ENCODE data around the gene SETD7.
A peak's percentile ranks its signal among the peaks of the same experiment; 100 is the strongest.

Gene SETD7

DNA sequence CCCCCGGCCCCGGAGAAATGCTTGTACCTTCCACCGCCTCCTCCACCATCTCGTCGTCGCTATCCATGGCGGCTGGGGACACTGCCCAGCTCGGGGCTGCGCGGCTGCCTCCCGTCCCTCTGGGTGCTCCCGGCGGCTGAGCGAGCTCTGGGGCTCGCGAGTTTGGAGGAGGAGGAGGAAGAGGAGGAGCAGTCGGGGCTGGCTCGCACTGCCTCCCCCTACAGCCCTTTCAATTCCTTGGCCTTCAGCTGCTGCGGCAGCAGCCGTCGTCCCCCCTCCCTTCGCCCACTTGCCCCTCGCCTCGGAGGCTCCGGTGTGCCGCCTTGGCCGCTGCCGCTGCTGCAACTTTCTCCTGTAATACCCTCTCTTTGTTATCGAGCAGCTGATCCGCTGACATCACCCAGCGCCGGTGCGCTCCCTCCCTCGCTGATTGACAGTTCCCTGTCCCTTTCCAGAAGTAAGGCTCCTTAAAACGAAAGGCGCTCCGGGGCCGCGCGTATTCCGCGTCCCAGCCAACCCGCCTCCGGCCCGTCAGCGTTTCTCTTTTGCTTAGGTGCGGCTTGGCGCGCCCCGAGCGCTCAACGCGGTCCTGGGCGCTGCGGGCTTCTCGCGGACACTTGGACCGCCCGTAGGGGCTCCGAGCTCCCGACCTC, at the start of gene SETD7:
Gene SETD7, minus strand, starts transcription at position 149 of the 653 bp plus-strand sequence. Its CDS starts 82 bp downstream, at position 67.
- DNase-seq, result peak; percentile 22 to 85 (median 71)

- DNase-seq, result no peak
Measured at GRCh38 chr4:139605516-139605915, 49.5 kb upstream of the SETD7 start.

DNA sequence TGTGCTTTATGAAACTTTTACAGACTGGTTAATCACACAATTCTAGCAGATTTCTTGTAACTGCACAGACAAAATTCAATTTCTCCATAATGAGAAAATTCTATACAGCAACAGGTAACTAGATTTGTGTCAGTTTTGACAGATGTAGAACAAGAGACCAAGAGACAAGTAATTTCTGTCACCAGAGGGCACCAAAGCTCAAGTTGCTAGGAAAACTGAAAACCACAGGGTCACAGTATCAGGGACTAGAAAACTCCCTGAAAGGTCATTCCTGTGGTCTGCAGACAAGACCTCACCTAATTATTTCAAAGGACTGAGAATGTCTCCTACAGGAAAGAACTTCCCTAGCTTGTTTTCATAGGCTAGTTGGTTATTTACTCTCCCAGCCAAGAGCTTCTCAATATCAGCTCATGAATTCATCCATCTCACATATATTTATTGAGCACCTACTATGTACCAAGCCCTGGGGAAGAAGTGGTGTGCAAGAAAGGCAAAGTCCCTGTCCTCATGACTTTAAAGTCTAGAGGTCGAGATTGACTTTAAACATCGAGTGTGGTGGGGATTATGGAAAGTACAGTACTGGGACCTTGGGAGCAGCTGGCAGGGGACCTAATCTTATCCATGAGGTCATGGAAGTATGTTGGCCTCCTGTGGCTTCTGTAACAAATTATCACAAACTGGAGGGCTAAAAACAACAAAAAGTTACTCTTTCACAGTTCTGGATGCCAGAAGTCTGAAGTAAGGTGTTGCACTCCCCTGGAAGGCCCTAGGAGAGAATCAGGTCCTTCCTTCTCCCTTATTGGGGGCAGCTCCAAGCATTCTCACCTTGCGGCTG, 47.8 kb upstream of the SETD7 start:
- peak in 17 of 51 donors; percentile 3 to 58 (median 18) for DNase-seq

- DNase-seq, result no peak
Measured at GRCh38 chr4:139602776-139603360, 46.8 kb upstream of the SETD7 start.

DNA sequence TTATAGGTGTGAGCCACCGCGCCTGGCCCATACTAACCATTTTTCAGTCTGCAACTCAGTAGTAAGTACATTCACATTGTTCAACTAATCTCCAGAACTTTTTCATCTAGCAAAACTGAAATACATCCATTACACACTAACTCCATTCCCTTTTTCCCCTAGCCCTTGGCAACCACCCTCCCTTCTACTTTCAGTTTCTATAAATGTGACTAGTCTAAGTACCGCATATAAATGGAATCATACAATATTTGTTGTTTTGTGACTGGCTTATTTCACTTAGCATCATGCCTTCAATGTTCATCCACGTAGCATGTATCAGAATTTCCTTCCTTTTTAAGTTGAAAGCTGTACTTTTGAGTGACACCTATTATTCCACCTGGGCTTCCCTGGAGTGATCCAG, 44.6 kb upstream of the SETD7 start:
- no peak for DNase-seq

DNA sequence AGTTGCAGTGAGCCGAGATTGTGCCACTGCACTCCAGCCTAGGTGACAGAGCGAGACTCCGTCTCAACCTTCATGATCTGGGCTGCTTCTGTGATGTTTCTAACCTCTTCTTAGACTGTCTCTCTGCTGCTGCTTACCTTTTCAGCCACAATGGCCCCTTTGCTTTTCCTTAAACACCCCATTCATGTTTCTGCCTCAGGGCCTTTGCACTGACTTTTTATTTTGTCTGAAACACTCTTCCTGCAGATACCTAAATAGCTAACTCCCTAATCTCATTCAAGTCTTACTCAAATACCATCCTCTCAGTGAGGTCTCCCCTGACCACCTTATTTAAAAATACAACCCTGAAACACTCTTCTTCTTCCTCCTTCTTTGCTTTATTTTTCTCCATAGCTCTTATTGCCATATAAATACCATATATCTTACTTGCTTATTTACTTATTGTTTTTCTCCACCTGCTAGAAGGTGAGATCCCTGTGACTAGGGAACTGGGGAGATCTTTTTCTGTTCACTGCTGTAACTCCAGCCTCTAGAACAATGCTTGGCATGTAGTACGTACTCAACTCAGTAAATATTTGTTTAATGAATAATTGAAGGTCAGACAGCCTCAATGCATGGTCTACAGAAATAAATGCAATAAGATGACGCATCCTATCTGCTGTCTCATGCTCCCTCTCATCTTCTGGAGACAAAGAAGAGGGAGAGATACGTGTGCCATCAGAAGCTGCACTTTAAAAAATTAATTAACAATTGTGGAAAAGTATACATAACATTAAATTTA, 43.8 kb upstream of the SETD7 start:
- DNase-seq, result no peak

- no peak for DNase-seq
Measured at GRCh38 chr4:139599076-139599475, 43.1 kb upstream of the SETD7 start.

- no peak for DNase-seq
Measured at GRCh38 chr4:139596684-139597279, 40.8 kb upstream of the SETD7 start.

DNA sequence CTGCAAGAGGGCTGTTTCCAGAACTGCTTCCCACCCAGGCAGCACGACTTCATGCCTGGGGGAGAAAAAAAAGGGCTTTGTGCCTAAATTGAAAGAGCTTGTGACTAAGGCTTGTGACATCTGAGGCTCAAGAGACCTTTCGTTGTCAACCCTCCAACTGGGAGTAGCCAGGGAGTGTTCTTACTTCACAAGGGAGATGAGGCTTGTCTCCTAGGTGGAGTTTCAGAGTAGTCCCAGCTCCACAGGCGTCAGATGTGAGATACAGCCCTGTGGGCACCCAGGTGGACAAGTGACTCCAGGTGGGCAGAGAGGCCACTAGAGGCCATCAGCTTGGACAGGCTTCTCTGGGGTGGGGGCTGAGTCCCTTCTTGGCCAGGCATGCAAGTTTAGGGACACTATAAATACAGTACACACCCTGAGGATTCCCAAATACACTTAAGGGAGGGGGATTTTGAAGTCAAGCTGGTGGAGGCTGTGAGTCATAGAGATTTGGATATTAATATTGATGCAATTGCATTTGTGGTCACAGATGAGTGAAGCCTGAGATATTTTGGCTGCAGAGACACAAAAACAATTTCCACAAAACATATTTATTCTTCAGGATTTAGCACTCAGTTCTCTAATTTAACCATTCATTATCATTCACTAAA, 40.1 kb upstream of the SETD7 start:
- DNase-seq, result no peak

DNA sequence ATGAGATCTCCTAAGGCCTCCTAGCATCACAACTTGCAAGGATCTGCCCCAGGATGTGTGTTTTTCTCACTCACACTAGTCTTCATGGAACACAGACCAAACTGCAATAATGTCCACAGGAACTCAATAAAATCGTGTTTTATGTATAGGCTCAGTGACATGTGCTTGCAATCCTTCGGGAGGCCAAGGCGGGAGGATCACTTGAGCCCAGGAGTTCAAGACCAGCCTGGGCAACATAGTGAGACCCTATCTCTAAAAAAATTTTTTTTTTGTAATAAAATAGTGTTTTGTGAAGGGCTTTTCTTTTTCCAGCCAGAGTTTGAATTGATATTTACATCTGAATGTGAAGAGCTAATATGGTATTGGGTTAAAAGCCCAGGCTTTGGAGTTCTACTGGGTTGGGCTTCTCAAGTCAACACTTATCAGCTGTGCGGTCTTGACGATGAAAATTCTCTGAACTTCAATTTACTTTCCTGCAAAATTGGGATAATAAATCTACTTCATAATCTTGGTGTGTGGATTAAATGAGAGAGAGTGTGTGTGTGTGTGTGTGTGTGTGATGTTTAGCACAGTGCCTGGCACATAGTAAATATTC, 38.7 kb upstream of the SETD7 start:
- no peak for DNase-seq

DNA sequence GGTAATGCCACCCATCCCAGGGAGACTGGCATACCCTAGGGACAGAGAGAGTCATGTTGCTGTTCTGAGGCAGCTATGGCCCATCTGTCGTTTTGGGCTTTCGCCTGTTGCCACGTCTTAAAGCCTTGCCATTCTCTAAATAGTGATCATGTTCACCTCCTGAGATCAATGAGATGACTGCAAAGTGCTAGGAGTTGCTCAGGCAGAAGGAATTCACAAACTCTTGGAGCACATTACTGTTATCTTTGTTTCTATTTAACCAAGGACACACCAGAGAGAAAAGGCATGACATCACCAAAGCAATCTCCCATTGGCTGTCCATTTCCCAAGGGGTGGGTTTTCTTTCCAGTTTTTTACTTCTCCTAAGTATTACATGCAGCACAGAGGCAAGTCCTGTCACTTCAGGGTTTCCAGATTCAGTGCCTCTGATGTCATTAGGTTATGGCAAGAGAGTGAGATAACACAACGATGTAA, 37.1 kb upstream of the SETD7 start:
- DNase-seq, result no peak

DNA sequence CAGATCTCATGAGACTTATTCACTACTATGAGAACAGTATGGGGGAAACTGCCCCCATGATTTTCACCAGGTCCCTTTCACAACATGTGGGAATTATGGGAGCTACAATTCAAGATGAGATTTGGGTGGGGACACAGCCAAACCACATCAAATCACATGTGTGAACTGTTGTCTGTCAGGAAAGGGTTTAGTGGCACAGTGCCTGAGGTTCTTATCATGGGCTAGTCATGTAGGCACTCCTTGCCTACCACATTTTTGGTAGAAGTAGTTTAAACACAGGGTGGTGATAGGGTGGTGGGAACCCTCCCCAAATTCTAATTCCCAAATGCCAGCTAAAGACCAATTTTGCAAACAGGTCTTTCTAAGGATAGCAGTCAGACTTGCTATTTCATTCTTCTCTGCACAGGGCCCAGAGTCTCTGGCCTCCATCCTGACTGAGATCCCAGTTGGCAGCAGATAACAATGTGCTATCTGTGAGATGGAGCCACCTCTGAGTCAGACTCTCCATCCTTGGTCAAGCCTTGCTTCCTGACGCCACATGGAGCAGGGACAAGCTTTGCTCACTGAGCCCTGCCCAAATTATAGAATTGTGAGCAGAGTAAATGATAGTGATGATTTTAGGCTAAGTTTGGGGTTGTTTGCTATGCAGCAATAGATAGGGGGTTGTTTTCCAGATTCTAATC, 33.5 kb upstream of the SETD7 start:
- peak in 3 of 51 donors; percentile 4 to 25 (median 4) for DNase-seq

DNA sequence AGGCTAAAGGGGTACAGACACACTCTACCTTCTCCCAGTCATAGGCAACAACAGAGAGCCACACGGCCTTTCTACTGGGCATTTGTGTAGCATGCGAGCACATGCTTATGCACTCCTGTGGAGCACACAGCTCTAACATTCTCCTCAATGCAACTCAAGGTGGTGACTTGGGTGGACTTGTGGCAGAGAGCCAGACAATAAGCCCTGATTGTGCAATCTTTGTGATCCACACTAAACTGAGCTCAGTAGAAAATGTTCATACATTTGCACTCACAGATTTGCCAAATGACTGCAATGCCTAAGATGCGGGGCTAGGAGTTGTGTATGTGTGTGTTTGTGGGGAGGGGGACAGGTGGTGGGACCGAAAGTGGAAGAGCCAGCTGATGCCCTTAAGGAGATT, 31.4 kb upstream of the SETD7 start:
- DNase-seq, result no peak

GRCh38 chr4:139585473-139585872, 29.5 kb upstream of the SETD7 start:
- DNase-seq, result no peak

GRCh38 chr4:139584784-139585183, 28.8 kb upstream of the SETD7 start:
- DNase-seq, result no peak

DNA sequence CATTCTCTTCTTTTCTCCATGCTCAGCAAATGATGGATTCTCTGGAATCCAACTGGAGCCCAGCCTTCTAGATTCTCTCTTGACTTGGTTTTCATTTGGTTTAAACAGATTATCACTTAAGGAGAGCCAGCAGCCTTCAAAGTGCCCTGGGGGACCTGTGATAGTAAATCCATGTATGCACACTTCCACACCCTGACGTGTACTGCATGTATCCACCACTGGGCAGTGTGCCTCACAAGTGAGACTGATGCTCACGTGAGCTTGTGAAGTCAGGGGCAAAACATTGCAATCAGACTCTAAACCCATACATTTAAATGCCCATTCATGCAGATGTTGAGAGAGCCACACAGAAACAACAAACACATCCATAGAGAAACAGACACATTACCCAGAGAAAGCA, 28.0 kb upstream of the SETD7 start:
- DNase-seq, result no peak

DNA sequence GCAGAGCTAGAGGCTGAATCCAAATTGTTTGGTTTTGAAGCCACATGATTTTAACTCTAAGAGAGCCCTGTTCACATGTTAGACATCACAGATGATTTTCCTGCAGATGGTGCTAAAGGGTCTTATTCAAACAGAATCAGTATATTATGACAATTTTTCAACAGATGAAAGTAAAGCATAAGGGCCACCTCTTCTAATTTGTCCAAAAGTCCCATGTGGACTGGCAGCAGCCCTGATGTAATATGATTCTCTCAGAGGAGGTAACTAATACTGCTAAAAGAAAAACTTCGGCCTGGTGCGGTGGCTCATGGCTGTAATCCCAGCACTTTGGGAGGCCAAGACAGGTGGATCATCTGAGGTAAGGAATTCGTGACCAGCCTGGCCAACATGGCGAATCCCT, 26.0 kb upstream of the SETD7 start:
- no peak for DNase-seq

- no peak for DNase-seq
Measured at GRCh38 chr4:139581096-139581495, 25.1 kb upstream of the SETD7 start.

- peak in 3 of 51 donors; percentile 3 to 15 (median 4) for DNase-seq
Measured at GRCh38 chr4:139576219-139576618, 20.2 kb upstream of the SETD7 start.

DNA sequence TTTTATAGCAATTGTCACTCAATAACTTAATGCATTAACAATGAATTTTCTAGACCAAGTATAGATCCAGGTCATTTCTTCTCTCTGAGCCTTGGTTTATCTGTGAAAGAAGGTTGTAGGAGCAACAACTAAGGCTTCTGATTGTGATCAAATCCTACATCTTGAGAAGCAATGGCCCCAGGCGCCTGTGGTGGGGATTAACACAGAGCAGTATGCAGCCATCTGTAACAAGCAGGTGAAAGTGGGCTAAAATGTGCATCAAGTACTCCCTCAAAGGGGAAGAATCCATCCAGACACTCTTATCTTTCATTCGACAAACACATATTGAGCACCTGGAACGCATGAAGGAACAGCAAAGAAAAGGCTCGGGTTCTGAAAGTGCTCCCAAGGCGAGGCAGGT, 19.1 kb upstream of the SETD7 start:
- no peak for DNase-seq
